Astrocyte of the spinal cord (primary cell): ENCODE measurements around the gene GRN.
"Not testable (repeated sequence)": the region's sequence is repeated elsewhere in the genome, so short reads cannot be mapped to it uniquely, and the experiment has no call there.

Experiments used
- DNase-seq: peaks from one replicate; pipeline ENCODE4 v3.0.0; 2011; ENCODE audit warnings: low read depth, low spot score
- H3K4me3 ChIP-seq: 2 replicates; pipeline ENCODE4 v1.5.1; 2011; ENCODE audit warnings: low read depth, mild to moderate bottlenecking, low read length, moderate library complexity
- in situ Hi-C: cut with HindIII; loops from 2 replicates; pipeline ENCODE4 v1.10.0; 2017; ENCODE audit warnings: low sequenced_read_pairs
- TF ChIP-seq, protein P1 (sequence below): IDR thresholded peaks from 2 replicates; pipeline ENCODE4 v1.5.1; 2012; ENCODE audit warnings: low read depth, mild to moderate bottlenecking, low read length, inconsistent platforms

The GRN gene

DNA sequence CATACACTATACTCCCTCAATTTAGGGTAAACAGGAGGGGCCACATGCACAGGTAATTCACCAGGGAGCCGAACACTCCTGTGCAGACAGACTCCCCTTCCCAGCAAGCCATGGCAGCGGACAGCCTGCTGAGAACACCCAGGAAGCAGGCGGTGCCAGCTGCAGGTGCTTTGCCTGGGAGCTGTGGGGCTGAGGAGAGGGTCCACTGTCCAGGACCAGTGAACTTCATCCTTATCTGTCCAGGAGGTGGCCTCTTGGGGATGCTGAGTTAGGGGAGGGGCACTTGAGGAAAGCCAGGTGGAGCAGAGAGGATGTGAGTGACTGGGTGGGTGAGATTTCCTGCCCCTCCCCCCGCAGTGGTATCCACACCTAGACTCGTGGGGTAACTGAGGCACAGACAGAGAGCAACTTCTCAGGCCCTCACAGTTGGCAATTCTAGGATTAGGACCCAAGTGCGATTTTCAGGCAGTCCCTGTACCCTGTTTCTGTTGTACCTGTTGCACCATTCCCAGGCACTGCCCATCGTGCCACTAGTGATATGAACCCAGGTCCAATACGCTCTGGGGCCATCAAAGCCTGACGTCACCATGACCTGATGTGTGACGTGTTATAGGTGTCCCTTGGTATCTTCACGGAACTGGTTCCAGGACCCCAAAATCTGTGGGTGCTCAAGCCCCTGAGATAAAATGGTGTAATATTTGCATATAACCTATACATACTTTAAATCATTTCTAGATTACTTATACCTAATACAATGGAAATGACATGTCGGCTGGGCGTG, 1.2 kb downstream of the GRN start:
- in situ Hi-C loops: no loop called here

GRCh38 chr17:44347206-44348055, 2.3 kb downstream of the GRN start:
- DNase-seq, in situ Hi-C loops, H3K4me3 ChIP-seq: not testable (repeated sequence)

More for the DNA sequence above, 1.2 kb downstream of the GRN start:
- TF ChIP-seq, protein P1, sequence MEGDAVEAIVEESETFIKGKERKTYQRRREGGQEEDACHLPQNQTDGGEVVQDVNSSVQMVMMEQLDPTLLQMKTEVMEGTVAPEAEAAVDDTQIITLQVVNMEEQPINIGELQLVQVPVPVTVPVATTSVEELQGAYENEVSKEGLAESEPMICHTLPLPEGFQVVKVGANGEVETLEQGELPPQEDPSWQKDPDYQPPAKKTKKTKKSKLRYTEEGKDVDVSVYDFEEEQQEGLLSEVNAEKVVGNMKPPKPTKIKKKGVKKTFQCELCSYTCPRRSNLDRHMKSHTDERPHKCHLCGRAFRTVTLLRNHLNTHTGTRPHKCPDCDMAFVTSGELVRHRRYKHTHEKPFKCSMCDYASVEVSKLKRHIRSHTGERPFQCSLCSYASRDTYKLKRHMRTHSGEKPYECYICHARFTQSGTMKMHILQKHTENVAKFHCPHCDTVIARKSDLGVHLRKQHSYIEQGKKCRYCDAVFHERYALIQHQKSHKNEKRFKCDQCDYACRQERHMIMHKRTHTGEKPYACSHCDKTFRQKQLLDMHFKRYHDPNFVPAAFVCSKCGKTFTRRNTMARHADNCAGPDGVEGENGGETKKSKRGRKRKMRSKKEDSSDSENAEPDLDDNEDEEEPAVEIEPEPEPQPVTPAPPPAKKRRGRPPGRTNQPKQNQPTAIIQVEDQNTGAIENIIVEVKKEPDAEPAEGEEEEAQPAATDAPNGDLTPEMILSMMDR: no peak
- DNase-seq: no peak
- peak overlapping the region; percentile 95 for H3K4me3 ChIP-seq

GRCh38 chr17:44348234-44348987, 3.3 kb downstream of the GRN start:
- peak; percentile 43 for DNase-seq
- in situ Hi-C loops: no loop called here
- no peak overlapping the region for H3K4me3 ChIP-seq
- TF ChIP-seq, protein P1: no peak

DNA sequence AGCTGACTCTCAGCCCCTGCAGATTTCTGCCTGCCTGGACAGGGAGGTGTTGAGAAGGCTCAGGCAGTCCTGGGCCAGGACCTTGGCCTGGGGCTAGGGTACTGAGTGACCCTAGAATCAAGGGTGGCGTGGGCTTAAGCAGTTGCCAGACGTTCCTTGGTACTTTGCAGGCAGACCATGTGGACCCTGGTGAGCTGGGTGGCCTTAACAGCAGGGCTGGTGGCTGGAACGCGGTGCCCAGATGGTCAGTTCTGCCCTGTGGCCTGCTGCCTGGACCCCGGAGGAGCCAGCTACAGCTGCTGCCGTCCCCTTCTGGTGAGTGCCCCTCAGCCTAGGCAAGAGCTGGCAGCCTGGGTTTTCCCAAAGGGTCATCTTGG, 3.9 kb downstream of the GRN start:
- no peak overlapping the region for H3K4me3 ChIP-seq
- DNase-seq: no peak
- TF ChIP-seq, protein P1: no peak
- in situ Hi-C loops: no loop called here

GRCh38 chr17:44349553-44350070, 4.5 kb downstream of the GRN start:
- no peak for DNase-seq
- no peak overlapping the region for H3K4me3 ChIP-seq
- in situ Hi-C loops: no loop called here
- TF ChIP-seq, protein P1: no peak

DNA sequence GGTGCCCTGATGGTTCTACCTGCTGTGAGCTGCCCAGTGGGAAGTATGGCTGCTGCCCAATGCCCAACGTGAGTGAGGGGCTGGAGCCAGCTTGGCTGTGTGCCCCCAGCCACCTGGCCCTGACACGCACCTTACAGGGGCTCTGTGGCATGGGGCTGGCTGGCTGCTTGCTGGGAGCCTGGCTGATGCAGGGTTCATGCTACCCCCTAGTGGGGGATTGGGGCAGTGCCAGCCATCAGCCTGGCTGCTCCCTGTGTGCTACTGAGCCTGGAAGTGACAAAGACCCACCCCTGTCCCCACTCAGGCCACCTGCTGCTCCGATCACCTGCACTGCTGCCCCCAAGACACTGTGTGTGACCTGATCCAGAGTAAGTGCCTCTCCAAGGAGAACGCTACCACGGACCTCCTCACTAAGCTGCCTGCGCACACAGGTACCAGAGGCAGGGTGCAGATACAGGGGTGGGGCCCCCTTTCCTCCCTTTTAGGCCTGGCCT, 5.7 kb downstream of the GRN start:
- in situ Hi-C loops: no loop called here
- peak; percentile 44 for DNase-seq
- H3K4me3 ChIP-seq: no peak overlapping the region
- TF ChIP-seq, protein P1: peak; percentile 84
